DND-41 (cell line): ENCODE measurements around the gene ABLIM1.

ENCODE experiments used
- EZH2 ChIP-seq: IDR thresholded peaks from 3 replicates; pipeline ENCODE4 v1.6.1; 2012; ENCODE audit warnings: borderline replicate concordance, low read depth, mild to moderate bottlenecking, moderate library complexity, low read length, inconsistent platforms; ENCODE audit not compliant: severe bottlenecking
- TF ChIP-seq, protein P1 (sequence below): IDR thresholded peaks from 2 replicates; pipeline ENCODE4 v1.5.1; 2012; ENCODE audit warnings: borderline replicate concordance, low read length, moderate library complexity, mild to moderate bottlenecking; ENCODE audit not compliant: poor library complexity, severe bottlenecking; ENCODE audit errors: extremely low read depth

DNA sequence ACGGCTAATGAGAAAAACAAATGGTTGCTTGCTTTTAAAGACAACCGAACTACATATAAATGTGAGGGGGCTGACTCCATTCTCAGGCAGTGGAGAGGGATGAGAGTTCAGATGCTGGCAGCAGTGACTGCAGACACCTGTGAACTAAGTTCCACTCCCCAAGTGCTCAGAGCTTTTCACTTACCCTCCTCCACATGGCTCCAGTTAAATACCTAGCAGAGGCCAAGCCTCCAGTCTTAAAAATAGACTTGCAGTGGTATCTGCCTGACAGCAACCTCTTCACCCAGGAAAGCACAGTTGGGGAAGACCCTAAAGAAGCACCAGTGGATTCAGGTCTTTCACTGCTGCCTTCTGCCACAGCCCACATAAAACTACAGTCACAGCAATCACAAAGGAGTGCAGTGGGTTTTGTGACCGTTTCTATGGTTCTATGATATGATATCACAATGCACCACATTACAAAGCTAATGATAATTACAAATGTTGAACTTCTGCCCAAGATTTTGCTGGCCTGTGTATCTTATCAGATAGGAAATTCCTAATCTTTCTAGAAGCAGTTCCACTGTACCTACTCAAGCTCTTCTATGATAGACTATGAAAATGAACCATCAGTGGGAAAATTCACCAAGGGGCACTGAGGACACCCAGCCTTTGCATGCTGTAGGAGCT, 3.3 kb upstream of the ABLIM1 start:
- TF ChIP-seq, protein P1, sequence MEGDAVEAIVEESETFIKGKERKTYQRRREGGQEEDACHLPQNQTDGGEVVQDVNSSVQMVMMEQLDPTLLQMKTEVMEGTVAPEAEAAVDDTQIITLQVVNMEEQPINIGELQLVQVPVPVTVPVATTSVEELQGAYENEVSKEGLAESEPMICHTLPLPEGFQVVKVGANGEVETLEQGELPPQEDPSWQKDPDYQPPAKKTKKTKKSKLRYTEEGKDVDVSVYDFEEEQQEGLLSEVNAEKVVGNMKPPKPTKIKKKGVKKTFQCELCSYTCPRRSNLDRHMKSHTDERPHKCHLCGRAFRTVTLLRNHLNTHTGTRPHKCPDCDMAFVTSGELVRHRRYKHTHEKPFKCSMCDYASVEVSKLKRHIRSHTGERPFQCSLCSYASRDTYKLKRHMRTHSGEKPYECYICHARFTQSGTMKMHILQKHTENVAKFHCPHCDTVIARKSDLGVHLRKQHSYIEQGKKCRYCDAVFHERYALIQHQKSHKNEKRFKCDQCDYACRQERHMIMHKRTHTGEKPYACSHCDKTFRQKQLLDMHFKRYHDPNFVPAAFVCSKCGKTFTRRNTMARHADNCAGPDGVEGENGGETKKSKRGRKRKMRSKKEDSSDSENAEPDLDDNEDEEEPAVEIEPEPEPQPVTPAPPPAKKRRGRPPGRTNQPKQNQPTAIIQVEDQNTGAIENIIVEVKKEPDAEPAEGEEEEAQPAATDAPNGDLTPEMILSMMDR, result no peak
- TF ChIP-seq EZH2, result no peak
